ENCODE data around the gene TCF12.

- no peak for TF ChIP-seq POLR2A (IDR thresholded peaks at IDR 0.05)
- no peak for TF ChIP-seq CTCF (IDR thresholded peaks at IDR 0.05)
These were observed 109.7 kb downstream of the TCF12 start for GRCh38 chr15:57028176-57028575.
